Panc1 (cell line): Measurements from ENCODE around the gene PTPRK.

Source experiments
- CTCF ChIP-seq: fragments of 450-650 bp; IDR thresholded peaks from 2 replicates; pipeline ENCODE4 v1.5.1; 2017; ENCODE audit warnings: mild to moderate bottlenecking
- POLR2AphosphoS5 ChIP-seq: IDR thresholded peaks from 2 replicates; pipeline ENCODE4 v1.6.1; 2012; ENCODE audit warnings: mild to moderate bottlenecking, low read depth, low read length, moderate library complexity

DNA sequence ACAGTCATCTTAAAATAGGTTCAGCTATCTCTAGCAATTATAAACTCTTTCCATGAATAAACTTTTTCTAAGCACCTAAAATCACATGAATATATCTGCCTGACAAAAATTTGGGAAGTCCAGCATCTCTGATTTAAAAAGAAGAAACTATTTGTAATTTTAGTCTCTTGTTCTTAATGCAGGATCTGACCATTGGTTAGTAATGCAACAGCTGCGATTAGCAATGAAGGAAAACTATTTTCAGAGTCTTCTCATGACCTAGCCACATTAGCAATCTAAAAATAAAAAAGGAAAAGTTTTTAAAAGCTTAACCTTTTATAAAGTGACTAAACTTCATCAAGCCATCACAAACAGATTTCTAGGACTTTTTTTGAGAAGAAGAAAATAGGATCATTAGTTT is 97.5 kb downstream of the PTPRK start:
- TF ChIP-seq CTCF (no peak), POLR2AphosphoS5 (no peak)
